Measurements from ENCODE around the gene KRTAP10-1. TPM values are rescaled to one million over a fixed set of nuclear protein-coding genes. Genes with fewer than 3 reads are reported as not detected.

KRTAP10-1 gene
- total RNA-seq, 1 donor from 2014 or later = not detected

- no peak for DNase-seq (ENCODE audit: low spot score)
- Mint-ChIP-seq H3K36me3 (ENCODE audit: low read depth, unreplicated experiment) (no peaks in the 10 kb centered on the region), H3K4me3 (ENCODE audit: unreplicated experiment) (no peak overlapping the region), H3K9me3 (ENCODE audit: unreplicated experiment) (no peaks in the 10 kb centered on the region), H3K27me3 (ENCODE audit: unreplicated experiment) (peaks cover 1% of the 10 kb centered on the region), H3K27ac (ENCODE audit: unreplicated experiment) (no peak overlapping the region), H3K4me1 (ENCODE audit: unreplicated experiment) (no peaks in the 10 kb centered on the region)
- TF ChIP-seq CTCF (IDR thresholded peaks at IDR 0.05; ENCODE audit: unreplicated experiment) = no peak
These were observed 18.6 kb downstream of the KRTAP10-1 start for GRCh38 chr21:44521301-44521927.

GRCh38 chr21:44520326-44521300 lies 19.4 kb downstream of the KRTAP10-1 start:
- Mint-ChIP-seq H3K36me3 (ENCODE audit: low read depth, unreplicated experiment) (no peaks in the 10 kb centered on the region), H3K4me1 (ENCODE audit: unreplicated experiment) (no peaks in the 10 kb centered on the region), H3K27ac (ENCODE audit: unreplicated experiment) (no peak overlapping the region), H3K27me3 (ENCODE audit: unreplicated experiment) (no peaks in the 10 kb centered on the region), H3K4me3 (ENCODE audit: unreplicated experiment) (no peak overlapping the region), H3K9me3 (ENCODE audit: unreplicated experiment) (no peaks in the 10 kb centered on the region)
- no peak for TF ChIP-seq CTCF (IDR thresholded peaks at IDR 0.05; ENCODE audit: unreplicated experiment)
- no peak for DNase-seq (ENCODE audit: low spot score)

- no peak overlapping the region for H3K27ac Mint-ChIP-seq (ENCODE audit: unreplicated experiment)
- H3K27me3 Mint-ChIP-seq (ENCODE audit: unreplicated experiment) = peaks cover 1% of the 10 kb centered on the region
- H3K9me3 Mint-ChIP-seq (ENCODE audit: unreplicated experiment) = no peaks in the 10 kb centered on the region
- DNase-seq (ENCODE audit: low spot score) = no peak
- H3K4me1 Mint-ChIP-seq (ENCODE audit: unreplicated experiment) = no peaks in the 10 kb centered on the region
- H3K4me3 Mint-ChIP-seq (ENCODE audit: unreplicated experiment) = peak overlapping the region; percentile 19
- TF ChIP-seq CTCF (IDR thresholded peaks at IDR 0.05; ENCODE audit: unreplicated experiment) = no peak
- peaks cover 4% of the 10 kb centered on the region for H3K36me3 Mint-ChIP-seq (ENCODE audit: low read depth, unreplicated experiment)
These were observed 20.4 kb downstream of the KRTAP10-1 start for GRCh38 chr21:44519346-44520325.

- H3K4me3 Mint-ChIP-seq (ENCODE audit: unreplicated experiment) = no peak overlapping the region
- H3K27me3 Mint-ChIP-seq (ENCODE audit: unreplicated experiment) = peaks cover 1% of the 10 kb centered on the region
- no peaks in the 10 kb centered on the region for H3K9me3 Mint-ChIP-seq (ENCODE audit: unreplicated experiment)
- no peaks in the 10 kb centered on the region for H3K4me1 Mint-ChIP-seq (ENCODE audit: unreplicated experiment)
- no peak overlapping the region for H3K27ac Mint-ChIP-seq (ENCODE audit: unreplicated experiment)
- peaks cover 4% of the 10 kb centered on the region for H3K36me3 Mint-ChIP-seq (ENCODE audit: low read depth, unreplicated experiment)
- DNase-seq (ENCODE audit: low spot score) = no peak
- TF ChIP-seq CTCF (IDR thresholded peaks at IDR 0.05; ENCODE audit: unreplicated experiment) = no peak
These were observed 21.3 kb downstream of the KRTAP10-1 start for GRCh38 chr21:44518686-44519085.
